Nephron (organoid): Measurements from ENCODE around the gene GDPD1.
"Not testable (repeated sequence)": the region's sequence is repeated elsewhere in the genome, so short reads cannot be mapped to it uniquely, and the experiment has no call there.

Experiments used
- H3K27ac Mint-ChIP-seq, 3 experiments: 2 replicates each; pipeline ENCODE4 v1.8.0; 2020; ENCODE audit warnings: mixed read lengths in 3 of 3, mild to moderate bottlenecking in 2 of 3, moderate library complexity in 1 of 3
- H3K27me3 Mint-ChIP-seq: 2 replicates; pipeline ENCODE4 v1.8.0; 2021; ENCODE audit warnings: low read depth, mild to moderate bottlenecking, moderate library complexity, mixed read lengths
- H3K36me3 Mint-ChIP-seq: 2 replicates; pipeline ENCODE4 v1.8.0; 2020; ENCODE audit warnings: low read depth, mixed read lengths
- H3K4me1 Mint-ChIP-seq: 2 replicates; pipeline ENCODE4 v1.8.0; 2020; ENCODE audit warnings: mixed read lengths
- H3K4me3 Mint-ChIP-seq, 3 experiments: 2 replicates each; pipeline ENCODE4 v1.8.0; 2020; ENCODE audit warnings: mild to moderate bottlenecking in 3 of 3, mixed read lengths in 3 of 3, moderate library complexity in 2 of 3
- H3K9me3 Mint-ChIP-seq: 2 replicates; pipeline ENCODE4 v1.8.0; 2020; ENCODE audit warnings: mixed read lengths
- TF ChIP-seq, protein P1 (sequence below), 3 experiments: fragments of 200-600 bp; sonication (generic); IDR thresholded peaks; one replicate each; pipeline ENCODE4 v1.5.0; 2021; ENCODE audit warnings: antibody characterized with exemption in 3 of 3; ENCODE audit not compliant: unreplicated experiment in 3 of 3

Gene GDPD1

DNA sequence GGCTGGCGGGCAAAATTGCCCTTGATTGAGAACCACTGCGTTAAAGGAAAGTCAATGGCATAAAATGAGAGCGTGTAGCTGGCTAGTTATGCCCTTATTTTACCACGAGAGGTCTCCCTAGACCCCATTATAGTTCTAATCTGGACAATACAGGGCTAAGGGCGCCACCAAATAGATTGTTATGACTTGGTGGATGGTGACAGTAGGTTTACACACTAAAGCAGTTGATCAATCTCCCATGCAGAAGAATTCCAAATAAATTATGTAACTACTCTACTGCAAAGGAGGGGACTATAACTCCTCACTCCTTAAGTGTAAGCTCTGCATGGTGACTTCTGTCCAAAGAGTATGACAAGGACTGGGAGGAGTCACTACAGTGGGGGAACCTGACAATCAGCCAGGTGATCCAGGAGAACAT is 90.7 kb downstream of the GDPD1 start:
- no peak overlapping the region for H3K27ac Mint-ChIP-seq
- H3K36me3 Mint-ChIP-seq: no peaks in the 10 kb centered on the region
- no peaks in the 10 kb centered on the region for H3K4me1 Mint-ChIP-seq
- no peak overlapping the region for H3K4me3 Mint-ChIP-seq
- H3K9me3 Mint-ChIP-seq: no peaks in the 10 kb centered on the region
- no peaks in the 10 kb centered on the region for H3K27me3 Mint-ChIP-seq
- TF ChIP-seq, protein P1, sequence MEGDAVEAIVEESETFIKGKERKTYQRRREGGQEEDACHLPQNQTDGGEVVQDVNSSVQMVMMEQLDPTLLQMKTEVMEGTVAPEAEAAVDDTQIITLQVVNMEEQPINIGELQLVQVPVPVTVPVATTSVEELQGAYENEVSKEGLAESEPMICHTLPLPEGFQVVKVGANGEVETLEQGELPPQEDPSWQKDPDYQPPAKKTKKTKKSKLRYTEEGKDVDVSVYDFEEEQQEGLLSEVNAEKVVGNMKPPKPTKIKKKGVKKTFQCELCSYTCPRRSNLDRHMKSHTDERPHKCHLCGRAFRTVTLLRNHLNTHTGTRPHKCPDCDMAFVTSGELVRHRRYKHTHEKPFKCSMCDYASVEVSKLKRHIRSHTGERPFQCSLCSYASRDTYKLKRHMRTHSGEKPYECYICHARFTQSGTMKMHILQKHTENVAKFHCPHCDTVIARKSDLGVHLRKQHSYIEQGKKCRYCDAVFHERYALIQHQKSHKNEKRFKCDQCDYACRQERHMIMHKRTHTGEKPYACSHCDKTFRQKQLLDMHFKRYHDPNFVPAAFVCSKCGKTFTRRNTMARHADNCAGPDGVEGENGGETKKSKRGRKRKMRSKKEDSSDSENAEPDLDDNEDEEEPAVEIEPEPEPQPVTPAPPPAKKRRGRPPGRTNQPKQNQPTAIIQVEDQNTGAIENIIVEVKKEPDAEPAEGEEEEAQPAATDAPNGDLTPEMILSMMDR (IDR thresholded peaks at IDR 0.05; ENCODE audit: unreplicated experiment in 3 of 3): peak; percentile 71 to 92 (median 83)

DNA sequence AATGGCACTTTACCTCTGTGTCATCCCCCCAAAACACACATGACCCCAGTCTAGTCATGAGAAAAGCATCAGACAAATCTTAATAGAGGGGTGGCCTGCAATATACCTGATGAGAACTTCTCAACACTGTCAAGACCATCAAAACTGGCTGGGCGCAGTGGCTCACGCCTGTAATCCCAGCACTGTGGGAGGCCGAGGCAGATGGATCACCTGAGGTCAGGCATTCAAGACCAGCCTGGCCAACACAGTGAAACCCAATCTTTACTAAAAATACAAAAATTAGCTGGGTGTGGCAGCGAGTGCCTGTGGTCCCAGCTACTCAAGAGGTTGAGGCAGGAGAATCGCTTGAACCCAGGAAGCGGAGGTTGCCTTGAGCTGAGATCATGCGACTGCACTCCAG is 91.2 kb downstream of the GDPD1 start:
- H3K27ac Mint-ChIP-seq, H3K4me3 Mint-ChIP-seq, H3K36me3 Mint-ChIP-seq, H3K9me3 Mint-ChIP-seq, H3K4me1 Mint-ChIP-seq, H3K27me3 Mint-ChIP-seq: not testable (repeated sequence)

DNA sequence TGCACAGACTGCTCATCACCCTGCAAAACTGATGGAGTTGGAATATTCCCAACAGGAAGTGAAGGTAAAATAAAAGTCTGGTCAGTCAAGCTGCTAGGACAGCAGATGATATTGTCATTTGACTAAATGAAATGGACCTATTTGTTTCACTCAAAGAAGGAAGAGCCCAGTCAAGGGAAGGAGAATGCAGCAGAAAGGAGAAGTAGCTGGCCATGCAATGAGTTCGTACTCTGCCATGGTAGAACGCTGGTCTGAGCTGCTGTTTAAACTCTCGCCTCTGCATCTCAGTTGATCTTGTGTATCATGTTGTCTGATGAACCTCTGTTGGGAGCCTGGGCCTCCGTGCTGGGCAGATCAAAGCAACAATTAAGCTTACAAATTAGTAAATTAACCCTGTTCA is 95.6 kb downstream of the GDPD1 start:
- no peaks in the 10 kb centered on the region for H3K27me3 Mint-ChIP-seq
- no peak overlapping the region for H3K27ac Mint-ChIP-seq
- H3K36me3 Mint-ChIP-seq: no peaks in the 10 kb centered on the region
- TF ChIP-seq, protein P1 (IDR thresholded peaks at IDR 0.05; ENCODE audit: unreplicated experiment in 3 of 3): no peak
- no peaks in the 10 kb centered on the region for H3K4me1 Mint-ChIP-seq
- H3K4me3 Mint-ChIP-seq: no peak overlapping the region
- H3K9me3 Mint-ChIP-seq: no peaks in the 10 kb centered on the region
